Neural cell (in vitro differentiated cells): ENCODE measurements around the gene FNDC3B.

ENCODE experiments used
- CTCF ChIP-seq: fragments of 450-650 bp; IDR thresholded peaks from 2 replicates; pipeline ENCODE4 v1.5.1; 2014; ENCODE audit warnings: antibody characterized with exemption, mild to moderate bottlenecking, moderate library complexity; ENCODE audit not compliant: poor library complexity, severe bottlenecking
- EP300 ChIP-seq: fragments of 450-650 bp; conservative IDR thresholded peaks from 2 replicates; pipeline ENCODE4 v1.6.1; 2014; ENCODE audit warnings: antibody characterized with exemption, mild to moderate bottlenecking, moderate library complexity; ENCODE audit not compliant: poor library complexity, severe bottlenecking
- EZH2 ChIP-seq: fragments of 200-600, 300-800 bp; shearing (Covaris generic), sonication (generic); IDR thresholded peaks from 2 replicates; pipeline ENCODE4 v1.6.1; 2014; ENCODE audit warnings: antibody characterized with exemption, low read length, borderline replicate concordance, mild to moderate bottlenecking; ENCODE audit not compliant: insufficient read depth, poor library complexity, severe bottlenecking
- MXI1 ChIP-seq: fragments of 450-650 bp; conservative IDR thresholded peaks from 2 replicates; pipeline ENCODE4 v1.6.1; 2014; ENCODE audit warnings: antibody characterized with exemption, mild to moderate bottlenecking; ENCODE audit not compliant: poor library complexity, severe bottlenecking
- POLR2AphosphoS5 ChIP-seq: IDR thresholded peaks from 2 replicates; pipeline ENCODE4 v1.6.1; 2012
- RAD21 ChIP-seq: fragments of 450-650 bp; conservative IDR thresholded peaks from 2 replicates; pipeline ENCODE4 v1.6.1; 2014; ENCODE audit warnings: antibody characterized with exemption, mild to moderate bottlenecking, moderate library complexity
- REST ChIP-seq: IDR thresholded peaks from 2 replicates; pipeline ENCODE4 v1.6.1; 2012; ENCODE audit warnings: borderline replicate concordance
- SMC3 ChIP-seq: fragments of 450-650 bp; conservative IDR thresholded peaks from 2 replicates; pipeline ENCODE4 v1.6.1; 2014; ENCODE audit warnings: antibody characterized with exemption, mild to moderate bottlenecking, moderate library complexity; ENCODE audit not compliant: poor library complexity
- TAF1 ChIP-seq: IDR thresholded peaks from 2 replicates; pipeline ENCODE4 v1.6.1; 2012; ENCODE audit warnings: low read depth

GRCh38 chr3:172391592-172392302 is 352.4 kb downstream of the FNDC3B start:
- TF ChIP-seq POLR2AphosphoS5 (no peak), CTCF (no peak), RAD21 (no peak), SMC3 (no peak), EP300 (no peak), TAF1 (no peak), EZH2 (no peak), MXI1 (no peak), REST (no peak)
